ENCODE measurements around the gene SFXN5. TPM values are rescaled to one million over a fixed set of nuclear protein-coding genes. Genes with fewer than 3 reads are reported as not detected.

SFXN5 gene
- total RNA-seq, 2 donors from 2014 or later, result 27.3 to 32.4 TPM

GRCh38 chr2:72940361-72940760, 131.2 kb downstream of the SFXN5 start:
- Mint-ChIP-seq H3K4me1 (ENCODE audit: low read depth in 2 of 2) (peaks cover 1 to 6% of the 10 kb centered on the region in 2 donors), H3K27ac (peak overlapping the region in 1 of 2 donors; percentile 68), H3K4me3 (no peak overlapping the region), H3K27me3 (peaks cover 0 to under 1% of the 10 kb centered on the region in 2 donors), H3K36me3 (no peaks in the 10 kb centered on the region), H3K9me3 (no peaks in the 10 kb centered on the region)
- DNase-seq (ENCODE audit: low spot score) (no peak), ATAC-seq (no peak)

GRCh38 chr2:72938455-72938854, 133.1 kb downstream of the SFXN5 start:
- Mint-ChIP-seq H3K27ac (no peak overlapping the region), H3K4me1 (ENCODE audit: low read depth in 2 of 2) (peaks cover 9 to 16% of the 10 kb centered on the region in 2 donors), H3K27me3 (peaks cover 0 to 4% of the 10 kb centered on the region in 2 donors), H3K9me3 (no peaks in the 10 kb centered on the region), H3K36me3 (no peaks in the 10 kb centered on the region), H3K4me3 (no peak overlapping the region)
- DNase-seq (ENCODE audit: low spot score) (no peak), ATAC-seq (no peak)

- no peaks in the 10 kb centered on the region for H3K9me3 Mint-ChIP-seq
- H3K4me3 Mint-ChIP-seq, result no peak overlapping the region
- H3K27ac Mint-ChIP-seq, result no peak overlapping the region
- H3K36me3 Mint-ChIP-seq, result no peaks in the 10 kb centered on the region
- peaks cover 9 to 16% of the 10 kb centered on the region in 2 donors for H3K4me1 Mint-ChIP-seq (ENCODE audit: low read depth in 2 of 2)
- peaks cover 0 to 4% of the 10 kb centered on the region in 2 donors for H3K27me3 Mint-ChIP-seq
- DNase-seq (ENCODE audit: low spot score) (no peak), ATAC-seq (no peak)
Observed at GRCh38 chr2:72937356-72937669, 134.2 kb downstream of the SFXN5 start.

GRCh38 chr2:72936660-72937355, 134.7 kb downstream of the SFXN5 start:
- no peak overlapping the region for H3K4me3 Mint-ChIP-seq
- peaks cover 0 to 4% of the 10 kb centered on the region in 2 donors for H3K27me3 Mint-ChIP-seq
- H3K27ac Mint-ChIP-seq, result no peak overlapping the region
- ATAC-seq (no peak), DNase-seq (ENCODE audit: low spot score) (no peak)
- H3K4me1 Mint-ChIP-seq (ENCODE audit: low read depth in 2 of 2), result peaks cover 9 to 16% of the 10 kb centered on the region in 2 donors
- H3K9me3 Mint-ChIP-seq, result no peaks in the 10 kb centered on the region
- H3K36me3 Mint-ChIP-seq, result no peaks in the 10 kb centered on the region

- ATAC-seq (no peak), DNase-seq (ENCODE audit: low spot score) (peak; percentile 13)
- peaks cover 0 to 4% of the 10 kb centered on the region in 2 donors for H3K27me3 Mint-ChIP-seq
- H3K4me3 Mint-ChIP-seq, result no peak overlapping the region
- peak overlapping the region in 1 of 2 donors; percentile 61 for H3K27ac Mint-ChIP-seq
- H3K4me1 Mint-ChIP-seq (ENCODE audit: low read depth in 2 of 2), result peaks cover 9 to 16% of the 10 kb centered on the region in 2 donors
- no peaks in the 10 kb centered on the region for H3K36me3 Mint-ChIP-seq
- no peaks in the 10 kb centered on the region for H3K9me3 Mint-ChIP-seq
Observed at GRCh38 chr2:72935611-72935957, 135.9 kb downstream of the SFXN5 start.

- H3K9me3 Mint-ChIP-seq, result no peaks in the 10 kb centered on the region
- H3K27me3 Mint-ChIP-seq, result peaks cover 0 to 4% of the 10 kb centered on the region in 2 donors
- peaks cover 9 to 16% of the 10 kb centered on the region in 2 donors for H3K4me1 Mint-ChIP-seq (ENCODE audit: low read depth in 2 of 2)
- no peak overlapping the region for H3K4me3 Mint-ChIP-seq
- no peak for ATAC-seq
- no peaks in the 10 kb centered on the region for H3K36me3 Mint-ChIP-seq
- peak; percentile 56 for DNase-seq (ENCODE audit: low spot score)
- H3K27ac Mint-ChIP-seq, result no peak overlapping the region
Observed at GRCh38 chr2:72934683-72935610, 136.6 kb downstream of the SFXN5 start.

- Mint-ChIP-seq H3K36me3 (no peaks in the 10 kb centered on the region), H3K4me1 (ENCODE audit: low read depth in 2 of 2) (peaks cover 9 to 16% of the 10 kb centered on the region in 2 donors), H3K27ac (no peak overlapping the region), H3K4me3 (no peak overlapping the region), H3K9me3 (no peaks in the 10 kb centered on the region), H3K27me3 (peaks cover 0 to 4% of the 10 kb centered on the region in 2 donors)
- ATAC-seq (no peak), DNase-seq (ENCODE audit: low spot score) (peak; percentile 53)
Observed at GRCh38 chr2:72933646-72934151, 137.8 kb downstream of the SFXN5 start.

GRCh38 chr2:72933207-72933606, 138.3 kb downstream of the SFXN5 start:
- DNase-seq (ENCODE audit: low spot score) (peak; percentile 15), ATAC-seq (no peak)
- H3K4me1 Mint-ChIP-seq (ENCODE audit: low read depth in 2 of 2), result peaks cover 9 to 16% of the 10 kb centered on the region in 2 donors
- H3K4me3 Mint-ChIP-seq, result no peak overlapping the region
- no peaks in the 10 kb centered on the region for H3K9me3 Mint-ChIP-seq
- peaks cover 0 to 4% of the 10 kb centered on the region in 2 donors for H3K27me3 Mint-ChIP-seq
- H3K36me3 Mint-ChIP-seq, result no peaks in the 10 kb centered on the region
- no peak overlapping the region for H3K27ac Mint-ChIP-seq

GRCh38 chr2:72932805-72933204, 138.7 kb downstream of the SFXN5 start:
- peak; percentile 40 for DNase-seq (ENCODE audit: low spot score)
- H3K27me3 Mint-ChIP-seq, result peaks cover 0 to 4% of the 10 kb centered on the region in 2 donors
- H3K27ac Mint-ChIP-seq, result no peak overlapping the region
- H3K4me3 Mint-ChIP-seq, result no peak overlapping the region
- peaks cover 9 to 16% of the 10 kb centered on the region in 2 donors for H3K4me1 Mint-ChIP-seq (ENCODE audit: low read depth in 2 of 2)
- H3K36me3 Mint-ChIP-seq, result no peaks in the 10 kb centered on the region
- no peaks in the 10 kb centered on the region for H3K9me3 Mint-ChIP-seq
- ATAC-seq, result no peak

- Mint-ChIP-seq H3K27ac (no peak overlapping the region), H3K4me1 (ENCODE audit: low read depth in 2 of 2) (peaks cover 9 to 16% of the 10 kb centered on the region in 2 donors), H3K27me3 (peaks cover 0 to 4% of the 10 kb centered on the region in 2 donors), H3K36me3 (no peaks in the 10 kb centered on the region), H3K9me3 (no peaks in the 10 kb centered on the region), H3K4me3 (no peak overlapping the region)
- DNase-seq (ENCODE audit: low spot score), result peak; percentile 28
- ATAC-seq, result peak; percentile 4 to 37
Observed at GRCh38 chr2:72932045-72932740, 139.3 kb downstream of the SFXN5 start.

GRCh38 chr2:72931280-72931910, 140.1 kb downstream of the SFXN5 start:
- DNase-seq (ENCODE audit: low spot score), result peak; percentile 54
- Mint-ChIP-seq H3K9me3 (no peaks in the 10 kb centered on the region), H3K4me1 (ENCODE audit: low read depth in 2 of 2) (peaks cover 9 to 16% of the 10 kb centered on the region in 2 donors), H3K27me3 (peaks cover 0 to 4% of the 10 kb centered on the region in 2 donors), H3K4me3 (no peak overlapping the region), H3K27ac (no peak overlapping the region), H3K36me3 (no peaks in the 10 kb centered on the region)
- no peak for ATAC-seq

GRCh38 chr2:72929010-72929409, 142.5 kb downstream of the SFXN5 start:
- Mint-ChIP-seq H3K27ac (no peak overlapping the region), H3K36me3 (no peaks in the 10 kb centered on the region), H3K4me1 (ENCODE audit: low read depth in 2 of 2) (peaks cover 0 to under 1% of the 10 kb centered on the region in 2 donors), H3K4me3 (no peak overlapping the region), H3K9me3 (no peaks in the 10 kb centered on the region), H3K27me3 (peaks cover 0 to 3% of the 10 kb centered on the region in 2 donors)
- peak; percentile 8 for DNase-seq (ENCODE audit: low spot score)
- no peak for ATAC-seq
